HepG2 (cell line): Measurements from ENCODE around the gene C13orf46. TPM values are rescaled to one million over a fixed set of nuclear protein-coding genes. Genes with fewer than 3 reads are reported as not detected.

Experiments used
- ATAC-seq: fragments of 200-7000 bp; cut with Tn5 transposase; 3 replicates; pipeline ENCODE4 v1.9.1; 2020; ENCODE audit warnings: mild to moderate bottlenecking, moderate library complexity
- BruUV-seq: library from RNA; stranded (reverse); fragments of 400-500 nt; replicated peaks from 2 replicates; lab custom pipeline; 2021; lab: Mats Ljungman, UMichigan
- CTCF ChIA-PET: fragments of 300-600 bp; formaldehyde crosslinking; extraction: SDS; loops from one replicate; lab custom pipeline; 2021; ENCODE audit warnings: low total read pairs, inconsistent platforms, low intra/inter-chr PET ratio; lab: Yijun Ruan, JAX
- POLR2A ChIA-PET: fragments of 350-600 bp; sonication (Branson Sonifier 250); formaldehyde crosslinking; loops from one replicate; lab custom pipeline; 2020; ENCODE audit warnings: antibody characterized with exemption, inconsistent platforms; lab: Yijun Ruan, JAX
- DNase-seq: peaks from one replicate; pipeline ENCODE4 v3.0.0-alpha.2; 2015; ENCODE audit warnings: low spot score
- FAIRE-seq: peaks from 3 replicates; lab custom pipeline; 2011; peaks lifted over from hg19 to GRCh38; lab: Jason Lieb, UNC
- H2AFZ ChIP-seq: one replicate; pipeline ENCODE4 v1.6.1; 2011; ENCODE audit warnings: low read length, inconsistent platforms
- H3K27ac ChIP-seq: fragments of 300-600 bp; 3 replicates; pipeline ENCODE4 v1.8.0; 2011; ENCODE audit warnings: mixed run types, mild to moderate bottlenecking, mixed read lengths, low read length, inconsistent platforms; ENCODE audit not compliant: insufficient read depth; ENCODE audit errors: extremely low read length
- H3K27me3 ChIP-seq, 2 experiments: fragments of 200-600 bp in 1 of 2; 2 replicates in 1 of 2; 3 replicates in 1 of 2; pipeline versions ENCODE4 v1.6.0 to v1.8.0; 2011; ENCODE audit warnings: low read length in 2 of 2, mild to moderate bottlenecking in 2 of 2, moderate library complexity in 2 of 2, inconsistent platforms in 1 of 2; ENCODE audit not compliant: insufficient read depth in 2 of 2, control insufficient read depth in 1 of 2
- H3K36me3 ChIP-seq, 2 experiments: fragments of 200-600 bp in 1 of 2; replicated peaks in 1 of 2; 2 replicates in 1 of 2; 3 replicates in 1 of 2; pipeline versions ENCODE4 v1.5.1 to v1.8.0; 2011; ENCODE audit warnings: low read length in 2 of 2, inconsistent platforms in 1 of 2; ENCODE audit not compliant: insufficient read depth in 2 of 2, control insufficient read depth in 1 of 2
- H3K4me1 ChIP-seq: 2 replicates; pipeline ENCODE4 v1.5.1; 2012; ENCODE audit warnings: low read length, inconsistent platforms; ENCODE audit not compliant: insufficient read depth
- H3K4me2 ChIP-seq: 2 replicates; pipeline ENCODE4 v1.6.0; 2011; ENCODE audit warnings: low read depth, low read length, inconsistent platforms
- H3K4me3 ChIP-seq, 3 experiments: fragments of 200-600 bp in 1 of 3; sonication (generic), shearing (Covaris generic) in 1 of 3; replicated peaks in 1 of 3; 2 replicates each; pipeline ENCODE4 v1.5.1; 2011 to 2016; ENCODE audit warnings: low read length in 3 of 3, inconsistent platforms in 2 of 3, low read depth in 2 of 3, mild to moderate bottlenecking in 2 of 3, control low read depth in 1 of 3, mixed read lengths in 1 of 3; ENCODE audit not compliant: insufficient read depth in 1 of 3
- H3K79me2 ChIP-seq: one replicate; pipeline ENCODE4 v1.6.1; 2011; ENCODE audit warnings: low read length, inconsistent platforms; ENCODE audit not compliant: insufficient read depth
- H3K9ac ChIP-seq: 2 replicates; pipeline ENCODE4 v1.6.0; 2011; ENCODE audit warnings: mild to moderate bottlenecking, low read depth, low read length, inconsistent platforms; ENCODE audit not compliant: insufficient read depth
- H3K9me3 ChIP-seq: 2 replicates; pipeline ENCODE4 v1.5.1; 2012; ENCODE audit warnings: mild to moderate bottlenecking, low read length
- H4K20me1 ChIP-seq: 2 replicates; pipeline ENCODE4 v1.6.0; 2011; ENCODE audit warnings: inconsistent platforms, mild to moderate bottlenecking, low read length, moderate library complexity; ENCODE audit not compliant: insufficient read depth
- EED ChIP-seq: sonication (generic); formaldehyde crosslinking; IDR thresholded peaks from 2 replicates; pipeline ENCODE4 v1.5.0; 2020; ENCODE audit warnings: mild to moderate bottlenecking, missing genetic modification reagents
- FOXP1 ChIP-seq, 2 experiments: fragments of 450-650 bp in 1 of 2; IDR thresholded peaks; 2 replicates each; pipeline ENCODE4 v1.6.1; 2017 to 2018; ENCODE audit warnings: antibody characterized with exemption in 1 of 2
- JUNB ChIP-seq: sonication (generic); formaldehyde crosslinking; IDR thresholded peaks from 2 replicates; pipeline ENCODE4 v1.8.0; 2022; ENCODE audit warnings: missing genetic modification reagents, mild to moderate bottlenecking, borderline replicate concordance
- KDM1A ChIP-seq: IDR thresholded peaks from 2 replicates; pipeline ENCODE4 v1.6.1; 2016; ENCODE audit warnings: missing compliant biosample characterization
- NFE2L2 ChIP-seq: fragments of 150-350 bp; IDR thresholded peaks from 2 replicates; pipeline ENCODE4 v1.6.1; 2014; ENCODE audit warnings: low read length
- SP1 ChIP-seq, 2 experiments: fragments of 450-650 bp in 1 of 2; sonication (generic) in 1 of 2; formaldehyde crosslinking in 1 of 2; IDR thresholded peaks; 2 replicates each; pipeline versions ENCODE4 v1.4.0 to v1.6.1; 2016 to 2020; ENCODE audit warnings: missing genetic modification reagents in 1 of 2
- SPEN ChIP-seq: sonication (generic); formaldehyde crosslinking; IDR thresholded peaks from 2 replicates; pipeline ENCODE4 v1.5.1; 2020; ENCODE audit warnings: low read depth, mild to moderate bottlenecking, missing genetic modification reagents
- SRSF1 ChIP-seq: fragments of 200-400 bp; formaldehyde crosslinking; optimal IDR thresholded peaks from 2 replicates; pipeline ENCODE3; 2017; ENCODE audit warnings: mild to moderate bottlenecking, low read depth, low read length, moderate library complexity
- SRSF9 ChIP-seq: fragments of 200-400 bp; formaldehyde crosslinking; IDR thresholded peaks from 2 replicates; pipeline ENCODE4 v1.6.1; 2018; ENCODE audit warnings: borderline replicate concordance, mild to moderate bottlenecking, low read depth, low read length; ENCODE audit not compliant: insufficient read depth, poor library complexity, severe bottlenecking
- ZBTB21 ChIP-seq: sonication (generic); formaldehyde crosslinking; IDR thresholded peaks from 2 replicates; pipeline ENCODE4 v1.4.0; 2020; ENCODE audit warnings: missing genetic modification reagents
- ZKSCAN8 ChIP-seq: IDR thresholded peaks from 2 replicates; pipeline ENCODE4 v1.6.1; 2016; ENCODE audit warnings: borderline replicate concordance, missing genetic modification reagents, missing compliant biosample characterization
- ZNF225 ChIP-seq: sonication (generic); formaldehyde crosslinking; IDR thresholded peaks from 2 replicates; pipeline ENCODE4 v1.4.0; 2020; ENCODE audit warnings: mild to moderate bottlenecking, missing genetic modification reagents
- ZNF276 ChIP-seq: sonication (generic); formaldehyde crosslinking; IDR thresholded peaks from 2 replicates; pipeline ENCODE4 v1.4.0; 2020; ENCODE audit warnings: mild to moderate bottlenecking, low read depth, missing genetic modification reagents
- ZNF354B ChIP-seq: sonication (generic); formaldehyde crosslinking; IDR thresholded peaks from 2 replicates; pipeline ENCODE4 v1.8.0; 2022; ENCODE audit warnings: mild to moderate bottlenecking, missing genetic modification reagents
- ZNF431 ChIP-seq: sonication (generic); formaldehyde crosslinking; IDR thresholded peaks from 2 replicates; pipeline ENCODE4 v1.9.0; 2022; ENCODE audit warnings: missing genetic modification reagents, low read depth, mild to moderate bottlenecking, borderline replicate concordance
- ZNF687 ChIP-seq: sonication (generic); formaldehyde crosslinking; IDR thresholded peaks from 2 replicates; pipeline ENCODE4 v1.5.1; 2020; ENCODE audit warnings: mild to moderate bottlenecking, missing genetic modification reagents, moderate library complexity
- ZNF709 ChIP-seq: sonication (generic); formaldehyde crosslinking; IDR thresholded peaks from 2 replicates; pipeline ENCODE4 v1.5.0; 2020; ENCODE audit warnings: mild to moderate bottlenecking, missing genetic modification reagents
- WGBS: methylation state at CpG from one replicate; pipeline ENCODE4 v1.1.6; 2017; ENCODE audit warnings: low lambda C conversion rate; 5-methylcytosine and 5-hydroxymethylcytosine counted together
- in situ Hi-C: cut with HindIII; loops from 2 replicates; pipeline ENCODE4 v1.10.0; 2017; ENCODE audit warnings: low pct_unique_long_range_greater_than_20kb; ENCODE audit not compliant: extremely low pct_ligation_motif_present
- intact Hi-C: fragments of 100-400 bp; cut with micrococcal nuclease; formaldehyde crosslinking; loops from one replicate; pipeline ENCODE4 v1.10.0; 2022; ENCODE audit not compliant: unreplicated experiment
- polyA plus RNA-seq, 8 experiments: library from polyadenylated mRNA; depleted of rRNA in 3 of 8; stranded (reverse) in 7 of 8; unstranded in 1 of 8; fragments of >200 nt; fragmentation: Illumina TruSeq in 4 of 8; extraction: Trizol in 4 of 8; gene quantifications; 2 replicates each; pipeline versions ENCODE4 v1.2.1 to v1.2.3, GENCODE V29; 2011 to 2016; ENCODE audit warnings: low read depth in 4 of 8, missing spikeins in 1 of 8, mixed read lengths in 1 of 8; ENCODE audit not compliant: insufficient read depth in 1 of 8
- total RNA-seq, 5 experiments: library from RNA; depleted of rRNA; stranded (reverse); fragments of >200 nt; fragmentation: Illumina TruSeq; extraction: Trizol; gene quantifications; 2 replicates each; pipeline ENCODE4 v1.2.3, GENCODE V29; 2016; ENCODE audit warnings: low read depth in 1 of 5
- TF ChIP-seq, protein P1 (sequence below): sonication (generic); formaldehyde crosslinking; IDR thresholded peaks from 2 replicates; pipeline ENCODE4 v1.5.0; 2020; ENCODE audit warnings: mild to moderate bottlenecking, missing genetic modification reagents

C13orf46 gene
- total and polyA plus RNA-seq, 2 of the 13 experiments (the other 11 are each of a cell fraction or from before 2014, with no cell fraction given), result 0.01 TPM; not detected in 1

GRCh38 chr13:113943821-113944565, 29.9 kb downstream of the C13orf46 start:
- Histone ChIP-seq H4K20me1 (no peaks in the 10 kb centered on the region), H3K9ac (no peak overlapping the region), H3K4me2 (no peak overlapping the region), H3K4me3 (no peak overlapping the region), H3K79me2 (no peaks in the 10 kb centered on the region), H3K27me3 (peaks cover 2 to 9% of the 10 kb centered on the region in 2 experiments; a peak in 4 of 5 replicates), H2AFZ (no peak overlapping the region), H3K9me3 (no peaks in the 10 kb centered on the region), H3K36me3 (no peaks in the 10 kb centered on the region), H3K27ac (no peak overlapping the region), H3K4me1 (peaks cover 10% of the 10 kb centered on the region)
- no peak for ATAC-seq
- ChIA-PET POLR2A (no interaction called here), CTCF (no interaction called here)
- 11% methylated on average over 3 of the region's 19 CpGs for WGBS
- no peak for DNase-seq
- no TSS peak for BruUV-seq
- in situ Hi-C loops (no loop called here), intact Hi-C loops (no loop called here)
- FAIRE-seq, result no peak
- TF ChIP-seq KDM1A (CRISPR knock-in tag), result no peak
- TF ChIP-seq SRSF9, result no peak
- no peak for TF ChIP-seq ZNF225 (CRISPR knock-in tag)
- no peak for TF ChIP-seq ZNF354B (CRISPR knock-in tag)
- TF ChIP-seq FOXP1 (IDR thresholded peaks at IDR 0.05), result no peak
- TF ChIP-seq FOXP1 (CRISPR knock-in tag; IDR thresholded peaks at IDR 0.05), result no peak
- no peak for TF ChIP-seq NFE2L2
- no peak for TF ChIP-seq ZBTB21 (CRISPR knock-in tag)
- TF ChIP-seq, protein P1, sequence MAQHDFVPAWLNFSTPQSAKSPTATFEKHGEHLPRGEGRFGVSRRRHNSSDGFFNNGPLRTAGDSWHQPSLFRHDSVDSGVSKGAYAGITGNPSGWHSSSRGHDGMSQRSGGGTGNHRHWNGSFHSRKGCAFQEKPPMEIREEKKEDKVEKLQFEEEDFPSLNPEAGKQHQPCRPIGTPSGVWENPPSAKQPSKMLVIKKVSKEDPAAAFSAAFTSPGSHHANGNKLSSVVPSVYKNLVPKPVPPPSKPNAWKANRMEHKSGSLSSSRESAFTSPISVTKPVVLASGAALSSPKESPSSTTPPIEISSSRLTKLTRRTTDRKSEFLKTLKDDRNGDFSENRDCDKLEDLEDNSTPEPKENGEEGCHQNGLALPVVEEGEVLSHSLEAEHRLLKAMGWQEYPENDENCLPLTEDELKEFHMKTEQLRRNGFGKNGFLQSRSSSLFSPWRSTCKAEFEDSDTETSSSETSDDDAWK (CRISPR knock-in tag), result no peak
- TF ChIP-seq ZNF431 (CRISPR knock-in tag), result no peak
- TF ChIP-seq EED (CRISPR knock-in tag), result no peak
- no peak for TF ChIP-seq SP1 (IDR thresholded peaks at IDR 0.05)
- TF ChIP-seq SP1 (CRISPR knock-in tag; IDR thresholded peaks at IDR 0.05), result no peak
- no peak for TF ChIP-seq ZNF687 (CRISPR knock-in tag)
- TF ChIP-seq ZNF709 (CRISPR knock-in tag), result no peak
- no peak for TF ChIP-seq ZNF276 (CRISPR knock-in tag)
- no peak for TF ChIP-seq JUNB (CRISPR knock-in tag)
- no peak for TF ChIP-seq SPEN (CRISPR knock-in tag)
- TF ChIP-seq SRSF1, result no peak
- TF ChIP-seq ZKSCAN8, result no peak
